Stomach smooth muscle (tissue), 2 donors: ENCODE results near the gene FABP6.
"Not testable (repeated sequence)": the region's sequence is repeated elsewhere in the genome, so short reads cannot be mapped to it uniquely, and the experiment has no call there.

Source experiments
- H3K27ac ChIP-seq: one replicate; pipeline ENCODE4 v1.7.0; 2013; ENCODE audit warnings: mild to moderate bottlenecking, low read length, inconsistent platforms
- H3K27me3 ChIP-seq, 2 donors: one replicate each; pipeline ENCODE4 v1.7.0; 2013; ENCODE audit warnings: low read length in 2 of 2; ENCODE audit not compliant: insufficient read depth in 2 of 2, control insufficient read depth in 1 of 2
- H3K36me3 ChIP-seq, 2 donors: one replicate each; pipeline ENCODE4 v1.7.0; 2013; ENCODE audit warnings: low read length in 2 of 2; ENCODE audit not compliant: control insufficient read depth in 2 of 2, insufficient read depth in 2 of 2
- H3K4me1 ChIP-seq: one replicate; pipeline ENCODE4 v1.7.0; 2013; ENCODE audit warnings: low read length; ENCODE audit not compliant: control insufficient read depth, insufficient read depth
- H3K4me3 ChIP-seq, 2 donors: one replicate each; pipeline ENCODE4 v1.7.0; 2013; ENCODE audit warnings: low read length in 2 of 2
- H3K9ac ChIP-seq, 2 donors: one replicate each; pipeline ENCODE4 v1.7.0; 2013; ENCODE audit warnings: low read length in 2 of 2, mild to moderate bottlenecking in 1 of 2
- H3K9me3 ChIP-seq, 2 donors: one replicate each; pipeline ENCODE4 v1.7.0; 2013; ENCODE audit warnings: low read length in 2 of 2; ENCODE audit not compliant: control insufficient read depth in 2 of 2
- donor health status: healthy.
- donor health status: Pancreatic carcinoma.

FABP6 gene

GRCh38 chr5:160193790-160194189 lies 35.5 kb upstream of the FABP6 start:
- H3K4me3 ChIP-seq, H3K36me3 ChIP-seq, H3K27ac ChIP-seq, H3K9me3 ChIP-seq, H3K4me1 ChIP-seq, H3K9ac ChIP-seq, H3K27me3 ChIP-seq: not testable (repeated sequence)

- Histone ChIP-seq H3K27ac (no peak overlapping the region), H3K9me3 (no peaks in the 10 kb centered on the region), H3K36me3 (no peaks in the 10 kb centered on the region), H3K9ac (no peak overlapping the region), H3K27me3 (no peaks in the 10 kb centered on the region), H3K4me3 (no peak overlapping the region), H3K4me1 (peaks cover 9% of the 10 kb centered on the region)
Observed at GRCh38 chr5:160197341-160198144, 31.8 kb upstream of the FABP6 start.

GRCh38 chr5:160198146-160198545 lies 31.2 kb upstream of the FABP6 start:
- H3K27me3 ChIP-seq = no peaks in the 10 kb centered on the region

GRCh38 chr5:160198841-160199409 lies 30.4 kb upstream of the FABP6 start:
- H3K4me1 ChIP-seq = peaks cover 9% of the 10 kb centered on the region
- H3K27me3 ChIP-seq = no peaks in the 10 kb centered on the region
- no peaks in the 10 kb centered on the region for H3K9me3 ChIP-seq
- H3K27ac ChIP-seq = no peak overlapping the region
- peak overlapping the region; percentile 13 to 77 for H3K4me3 ChIP-seq
- H3K9ac ChIP-seq = peak overlapping the region in 1 of 2 donors; percentile 21
- H3K36me3 ChIP-seq = no peaks in the 10 kb centered on the region

More at GRCh38 chr5:160198146-160198545, 31.2 kb upstream of the FABP6 start:
- H3K27ac ChIP-seq = no peak overlapping the region
- H3K4me1 ChIP-seq = peaks cover 9% of the 10 kb centered on the region
- no peak overlapping the region for H3K4me3 ChIP-seq
- H3K36me3 ChIP-seq = no peaks in the 10 kb centered on the region
- H3K9ac ChIP-seq = no peak overlapping the region
- no peaks in the 10 kb centered on the region for H3K9me3 ChIP-seq

- Histone ChIP-seq H3K9me3 (no peaks in the 10 kb centered on the region), H3K9ac (peak overlapping the region; percentile 52 to 75), H3K27ac (no peak overlapping the region), H3K27me3 (no peaks in the 10 kb centered on the region), H3K4me3 (peak overlapping the region; percentile 75 to 77), H3K36me3 (no peaks in the 10 kb centered on the region), H3K4me1 (peaks cover 9% of the 10 kb centered on the region)
Observed at GRCh38 chr5:160199410-160199911, 29.8 kb upstream of the FABP6 start.

GRCh38 chr5:160207061-160207460 lies 22.2 kb upstream of the FABP6 start:
- H3K27me3 ChIP-seq = no peaks in the 10 kb centered on the region
- no peaks in the 10 kb centered on the region for H3K4me1 ChIP-seq
- H3K27ac ChIP-seq = no peak overlapping the region
- H3K4me3 ChIP-seq = no peak overlapping the region
- H3K36me3 ChIP-seq = no peaks in the 10 kb centered on the region
- H3K9me3 ChIP-seq = no peaks in the 10 kb centered on the region
- no peak overlapping the region for H3K9ac ChIP-seq

GRCh38 chr5:160209917-160210316 lies 19.4 kb upstream of the FABP6 start:
- no peak overlapping the region for H3K27ac ChIP-seq
- no peaks in the 10 kb centered on the region for H3K9me3 ChIP-seq
- H3K27me3 ChIP-seq = no peaks in the 10 kb centered on the region
- H3K36me3 ChIP-seq = no peaks in the 10 kb centered on the region
- H3K9ac ChIP-seq = no peak overlapping the region
- H3K4me1 ChIP-seq = no peaks in the 10 kb centered on the region
- no peak overlapping the region for H3K4me3 ChIP-seq

- Histone ChIP-seq H3K4me3 (no peak overlapping the region), H3K36me3 (no peaks in the 10 kb centered on the region), H3K27me3 (no peaks in the 10 kb centered on the region), H3K9me3 (no peaks in the 10 kb centered on the region), H3K4me1 (no peaks in the 10 kb centered on the region), H3K9ac (no peak overlapping the region), H3K27ac (no peak overlapping the region)
Observed at GRCh38 chr5:160210606-160211005, 18.7 kb upstream of the FABP6 start.

- no peaks in the 10 kb centered on the region for H3K27me3 ChIP-seq
- H3K9ac ChIP-seq = no peak overlapping the region
- H3K36me3 ChIP-seq = no peaks in the 10 kb centered on the region
Observed at GRCh38 chr5:160211352-160211751, 18.0 kb upstream of the FABP6 start.

GRCh38 chr5:160213537-160213936 lies 15.8 kb upstream of the FABP6 start:
- Histone ChIP-seq H3K27ac (no peak overlapping the region), H3K9ac (no peak overlapping the region), H3K9me3 (no peaks in the 10 kb centered on the region), H3K4me1 (no peaks in the 10 kb centered on the region), H3K36me3 (no peaks in the 10 kb centered on the region), H3K4me3 (no peak overlapping the region), H3K27me3 (no peaks in the 10 kb centered on the region)

More at GRCh38 chr5:160211352-160211751, 18.0 kb upstream of the FABP6 start:
- Histone ChIP-seq H3K4me3 (no peak overlapping the region), H3K27ac (no peak overlapping the region), H3K9me3 (no peaks in the 10 kb centered on the region), H3K4me1 (no peaks in the 10 kb centered on the region)

GRCh38 chr5:160219356-160219755 lies 9.9 kb upstream of the FABP6 start:
- Histone ChIP-seq H3K9ac (no peak overlapping the region), H3K9me3 (no peaks in the 10 kb centered on the region), H3K27me3 (no peaks in the 10 kb centered on the region), H3K27ac (no peak overlapping the region), H3K4me1 (no peaks in the 10 kb centered on the region), H3K36me3 (no peaks in the 10 kb centered on the region), H3K4me3 (no peak overlapping the region)
